HG03039 (cell line): ENCODE data around the gene GPAT2.
"Not testable (repeated sequence)": the region's sequence is repeated elsewhere in the genome, so short reads cannot be mapped to it uniquely, and the experiment has no call there.

Source experiments
- ATAC-seq: cut with Tn5 transposase; IDR thresholded peaks from one replicate; pipeline ENCODE4 v1.9.1; 2021; ENCODE audit warnings: mild to moderate bottlenecking, moderate library complexity; ENCODE audit not compliant: unreplicated experiment

Gene GPAT2

GRCh38 chr2:96034792-96035191 is at the start of gene GPAT2:
TSS of gene GPAT2 (minus strand) at chr2:96034916. CDS start at chr2:96032359, 2,557 bp downstream.
- ATAC-seq, result not testable (repeated sequence)

- no peak for ATAC-seq
Measured at GRCh38 chr2:96083989-96084857, 49.5 kb upstream of the GPAT2 start.

GRCh38 chr2:96083064-96083939 is 48.6 kb upstream of the GPAT2 start:
- ATAC-seq, result no peak

- no peak for ATAC-seq
Measured at GRCh38 chr2:96082211-96083063, 47.7 kb upstream of the GPAT2 start.

GRCh38 chr2:96081042-96081441 is 46.3 kb upstream of the GPAT2 start:
- no peak for ATAC-seq

- ATAC-seq, result no peak
Measured at GRCh38 chr2:96075199-96075771, 40.6 kb upstream of the GPAT2 start.

GRCh38 chr2:96074156-96074555 is 39.4 kb upstream of the GPAT2 start:
- no peak for ATAC-seq

GRCh38 chr2:96073170-96073775 is 38.6 kb upstream of the GPAT2 start:
- ATAC-seq, result no peak

GRCh38 chr2:96072746-96073145 is 38.0 kb upstream of the GPAT2 start:
- no peak for ATAC-seq

GRCh38 chr2:96071977-96072491 is 37.3 kb upstream of the GPAT2 start:
- not testable (repeated sequence) for ATAC-seq

GRCh38 chr2:96071087-96071976 is 36.6 kb upstream of the GPAT2 start:
- ATAC-seq, result not testable (repeated sequence)

- ATAC-seq, result not testable (repeated sequence)
Measured at GRCh38 chr2:96070351-96070750, 35.6 kb upstream of the GPAT2 start.

GRCh38 chr2:96069878-96070277 is 35.2 kb upstream of the GPAT2 start:
- not testable (repeated sequence) for ATAC-seq

GRCh38 chr2:96067902-96068581 is 33.3 kb upstream of the GPAT2 start:
- ATAC-seq, result not testable (repeated sequence)

GRCh38 chr2:96067098-96067660 is 32.5 kb upstream of the GPAT2 start:
- ATAC-seq, result not testable (repeated sequence)

GRCh38 chr2:96066511-96066910 is 31.8 kb upstream of the GPAT2 start:
- not testable (repeated sequence) for ATAC-seq

GRCh38 chr2:96065954-96066353 is 31.2 kb upstream of the GPAT2 start:
- ATAC-seq, result not testable (repeated sequence)
